Suprapubic skin (tissue), 3 donors: Measurements from ENCODE around the gene PCDHB11.
"Not testable (repeated sequence)": the region's sequence is repeated elsewhere in the genome, so short reads cannot be mapped to it uniquely, and the experiment has no call there.

Source experiments
- POLR2AphosphoS5 ChIP-seq, 3 donors: sonication (generic); formaldehyde crosslinking; IDR thresholded peaks; one replicate each; pipeline ENCODE4 v1.6.1; 2017; ENCODE audit warnings: antibody characterized with exemption in 3 of 3
- TF ChIP-seq, protein P1 (sequence below), 2 donors: fragments of 200-600 bp in 1 of 2; fragments of 450-650 bp in 1 of 2; sonication (generic) in 1 of 2; IDR thresholded peaks; one replicate each; pipeline ENCODE4 v1.5.1; 2016 to 2019; ENCODE audit warnings: antibody characterized with exemption in 2 of 2, mild to moderate bottlenecking in 1 of 2, moderate library complexity in 1 of 2

DNA sequence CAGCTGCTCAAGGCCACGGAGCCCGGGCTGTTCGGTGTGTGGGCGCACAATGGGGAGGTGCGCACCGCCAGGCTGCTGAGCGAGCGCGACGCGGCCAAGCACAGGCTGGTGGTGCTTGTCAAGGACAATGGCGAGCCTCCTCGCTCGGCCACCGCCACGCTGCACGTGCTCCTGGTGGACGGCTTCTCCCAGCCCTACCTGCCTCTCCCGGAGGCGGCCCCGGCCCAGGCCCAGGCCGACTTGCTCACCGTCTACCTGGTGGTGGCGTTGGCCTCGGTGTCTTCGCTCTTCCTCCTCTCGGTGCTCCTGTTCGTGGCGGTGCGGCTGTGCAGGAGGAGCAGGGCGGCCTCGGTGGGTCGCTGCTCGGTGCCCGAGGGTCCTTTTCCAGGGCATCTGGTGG lies 10.3 kb upstream of the PCDHB11 start:
- not testable (repeated sequence) for TF ChIP-seq POLR2AphosphoS5 (IDR thresholded peaks at IDR 0.05)
- TF ChIP-seq, protein P1, sequence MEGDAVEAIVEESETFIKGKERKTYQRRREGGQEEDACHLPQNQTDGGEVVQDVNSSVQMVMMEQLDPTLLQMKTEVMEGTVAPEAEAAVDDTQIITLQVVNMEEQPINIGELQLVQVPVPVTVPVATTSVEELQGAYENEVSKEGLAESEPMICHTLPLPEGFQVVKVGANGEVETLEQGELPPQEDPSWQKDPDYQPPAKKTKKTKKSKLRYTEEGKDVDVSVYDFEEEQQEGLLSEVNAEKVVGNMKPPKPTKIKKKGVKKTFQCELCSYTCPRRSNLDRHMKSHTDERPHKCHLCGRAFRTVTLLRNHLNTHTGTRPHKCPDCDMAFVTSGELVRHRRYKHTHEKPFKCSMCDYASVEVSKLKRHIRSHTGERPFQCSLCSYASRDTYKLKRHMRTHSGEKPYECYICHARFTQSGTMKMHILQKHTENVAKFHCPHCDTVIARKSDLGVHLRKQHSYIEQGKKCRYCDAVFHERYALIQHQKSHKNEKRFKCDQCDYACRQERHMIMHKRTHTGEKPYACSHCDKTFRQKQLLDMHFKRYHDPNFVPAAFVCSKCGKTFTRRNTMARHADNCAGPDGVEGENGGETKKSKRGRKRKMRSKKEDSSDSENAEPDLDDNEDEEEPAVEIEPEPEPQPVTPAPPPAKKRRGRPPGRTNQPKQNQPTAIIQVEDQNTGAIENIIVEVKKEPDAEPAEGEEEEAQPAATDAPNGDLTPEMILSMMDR (IDR thresholded peaks at IDR 0.05) = not testable (repeated sequence)
